HG03439 (cell line): ENCODE data around the gene EDEM1.

Experiments
- ATAC-seq: cut with Tn5 transposase; IDR thresholded peaks from one replicate; pipeline ENCODE4 v1.9.1; 2021; ENCODE audit warnings: mild to moderate bottlenecking, moderate library complexity; ENCODE audit not compliant: unreplicated experiment

EDEM1 gene

GRCh38 chr3:5264896-5265770, 77.6 kb downstream of the EDEM1 start:
- ATAC-seq, result no peak

GRCh38 chr3:5267252-5267651, 79.7 kb downstream of the EDEM1 start:
- no peak for ATAC-seq

DNA sequence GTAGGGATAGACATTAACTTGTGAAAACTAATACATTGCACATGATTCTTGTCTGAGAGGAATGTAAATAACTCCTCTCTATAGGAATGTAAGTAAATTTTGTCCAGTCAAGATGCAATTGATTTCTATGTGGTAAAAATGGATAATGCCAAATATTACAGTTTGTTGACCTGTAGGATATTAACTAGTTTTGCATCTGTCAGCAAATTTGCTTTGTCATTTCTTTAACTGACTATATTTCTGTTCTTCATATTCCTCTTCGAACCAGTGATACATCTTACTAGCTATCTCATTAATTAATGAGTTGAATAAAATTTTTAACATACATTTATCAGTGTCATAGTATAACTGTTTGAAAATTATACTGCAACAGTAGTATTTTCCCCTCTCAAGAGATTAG, 80.4 kb downstream of the EDEM1 start:
- no peak for ATAC-seq
